ENCODE results near the gene ZNF792.

DNA sequence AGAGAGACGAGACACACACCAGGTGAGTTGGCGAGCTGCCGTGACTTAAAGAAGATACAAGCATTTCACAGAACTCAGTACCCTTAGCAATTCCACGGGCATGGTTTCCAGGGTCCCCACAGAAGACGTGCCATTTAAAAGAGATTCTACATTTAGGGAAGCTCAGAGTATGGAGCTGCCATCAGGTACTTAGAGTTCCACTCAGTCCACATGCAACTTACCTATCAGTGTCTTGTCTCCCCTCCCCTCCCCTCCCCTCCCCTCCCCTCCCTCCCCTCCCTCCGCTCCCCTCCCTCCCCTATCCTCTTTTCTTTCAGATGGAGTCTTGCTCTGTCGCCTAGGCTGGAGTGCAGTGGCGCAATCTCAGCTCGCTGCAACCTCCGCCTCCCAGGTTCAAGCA lies 25.1 kb downstream of the ZNF792 start:
- no peak for TF ChIP-seq EZH2 (IDR thresholded peaks at IDR 0.05; ENCODE audit: borderline replicate concordance, low read depth, low read length, poor library complexity, severe bottlenecking)
- TF ChIP-seq, protein P1, sequence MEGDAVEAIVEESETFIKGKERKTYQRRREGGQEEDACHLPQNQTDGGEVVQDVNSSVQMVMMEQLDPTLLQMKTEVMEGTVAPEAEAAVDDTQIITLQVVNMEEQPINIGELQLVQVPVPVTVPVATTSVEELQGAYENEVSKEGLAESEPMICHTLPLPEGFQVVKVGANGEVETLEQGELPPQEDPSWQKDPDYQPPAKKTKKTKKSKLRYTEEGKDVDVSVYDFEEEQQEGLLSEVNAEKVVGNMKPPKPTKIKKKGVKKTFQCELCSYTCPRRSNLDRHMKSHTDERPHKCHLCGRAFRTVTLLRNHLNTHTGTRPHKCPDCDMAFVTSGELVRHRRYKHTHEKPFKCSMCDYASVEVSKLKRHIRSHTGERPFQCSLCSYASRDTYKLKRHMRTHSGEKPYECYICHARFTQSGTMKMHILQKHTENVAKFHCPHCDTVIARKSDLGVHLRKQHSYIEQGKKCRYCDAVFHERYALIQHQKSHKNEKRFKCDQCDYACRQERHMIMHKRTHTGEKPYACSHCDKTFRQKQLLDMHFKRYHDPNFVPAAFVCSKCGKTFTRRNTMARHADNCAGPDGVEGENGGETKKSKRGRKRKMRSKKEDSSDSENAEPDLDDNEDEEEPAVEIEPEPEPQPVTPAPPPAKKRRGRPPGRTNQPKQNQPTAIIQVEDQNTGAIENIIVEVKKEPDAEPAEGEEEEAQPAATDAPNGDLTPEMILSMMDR (conservative IDR thresholded peaks at IDR 0.05; ENCODE audit: low read depth, low read length): no peak

Data from A673 (cell line).